HG02885 (cell line): ENCODE measurements around the gene BANP.
"Not testable (repeated sequence)": the region's sequence is repeated elsewhere in the genome, so short reads cannot be mapped to it uniquely, and the experiment has no call there.

ENCODE experiments used
- ATAC-seq: cut with Tn5 transposase; IDR thresholded peaks from one replicate; pipeline ENCODE4 v1.9.1; 2021; ENCODE audit warnings: mild to moderate bottlenecking; ENCODE audit not compliant: unreplicated experiment, poor library complexity

Gene BANP

GRCh38 chr16:87924811-87925670, 26.2 kb upstream of the BANP start:
- ATAC-seq: no peak

GRCh38 chr16:87926246-87927194, 24.7 kb upstream of the BANP start:
- no peak for ATAC-seq

GRCh38 chr16:87927195-87927562, 24.1 kb upstream of the BANP start:
- ATAC-seq: no peak

GRCh38 chr16:87929986-87930385, 21.2 kb upstream of the BANP start:
- ATAC-seq: no peak

- no peak for ATAC-seq
Observed at GRCh38 chr16:87930456-87930855, 20.8 kb upstream of the BANP start.

GRCh38 chr16:87931504-87931903, 19.7 kb upstream of the BANP start:
- ATAC-seq: no peak

- ATAC-seq: not testable (repeated sequence)
Observed at GRCh38 chr16:87932475-87933139, 18.6 kb upstream of the BANP start.

GRCh38 chr16:87933140-87933495, 18.1 kb upstream of the BANP start:
- ATAC-seq: no peak

GRCh38 chr16:87934752-87935425, 16.3 kb upstream of the BANP start:
- ATAC-seq: not testable (repeated sequence)

GRCh38 chr16:87936016-87936374, 15.2 kb upstream of the BANP start:
- ATAC-seq: not testable (repeated sequence)

GRCh38 chr16:87936375-87937230, 14.6 kb upstream of the BANP start, which contains the start of gene CA5A:
TSS of gene CA5A (minus strand) at chr16:87936529. CDS start at chr16:87936450, 79 bp downstream.
- no peak for ATAC-seq

- not testable (repeated sequence) for ATAC-seq
Observed at GRCh38 chr16:87937231-87937542, 14.0 kb upstream of the BANP start.

GRCh38 chr16:87938412-87938949, 12.8 kb upstream of the BANP start:
- ATAC-seq: no peak

GRCh38 chr16:87939562-87940423, 11.4 kb upstream of the BANP start:
- ATAC-seq: no peak

- ATAC-seq: no peak
Observed at GRCh38 chr16:87942680-87943079, 8.6 kb upstream of the BANP start.

GRCh38 chr16:87945351-87946042, 5.7 kb upstream of the BANP start:
- ATAC-seq: no peak

GRCh38 chr16:87946596-87947347, 4.5 kb upstream of the BANP start:
- ATAC-seq: no peak
